MM.1S (cell line): ENCODE measurements around the gene PTGR3.
A peak's percentile ranks its signal among the peaks of the same experiment; 100 is the strongest.

Experiments
- DNase-seq: peaks from one replicate; pipeline ENCODE4 v3.0.0-alpha.2; 2015
- H2AFZ ChIP-seq: fragments of 300-600 bp; sonication (generic); 2 replicates; pipeline ENCODE4 v1.6.0; 2016; ENCODE audit warnings: antibody characterized with exemption, low read length
- H3F3A ChIP-seq: fragments of 300-600 bp; sonication (generic); 2 replicates; pipeline ENCODE4 v1.6.1; 2016; ENCODE audit warnings: mild to moderate bottlenecking, antibody characterized with exemption, low read length, moderate library complexity, mixed read lengths; ENCODE audit not compliant: insufficient read depth
- H3K27ac ChIP-seq: fragments of 300-600 bp; sonication (generic); 2 replicates; pipeline ENCODE4 v1.5.1; 2016; ENCODE audit warnings: mild to moderate bottlenecking, low read length
- H3K27me3 ChIP-seq: fragments of 300-600 bp; sonication (generic); replicated peaks from 2 replicates; pipeline ENCODE4 v1.6.0; 2016; ENCODE audit warnings: low read length; ENCODE audit not compliant: insufficient read depth
- H3K36me3 ChIP-seq: fragments of 300-600 bp; sonication (generic); replicated peaks from 2 replicates; pipeline ENCODE4 v1.6.1; 2016; ENCODE audit warnings: mild to moderate bottlenecking, low read length, mixed read lengths; ENCODE audit not compliant: insufficient read depth
- H3K4me1 ChIP-seq: fragments of 300-600 bp; sonication (generic); 2 replicates; pipeline ENCODE4 v1.6.1; 2016; ENCODE audit warnings: low read length, mixed read lengths
- H3K4me2 ChIP-seq: fragments of 300-600 bp; sonication (generic); 2 replicates; pipeline ENCODE4 v1.6.0; 2016; ENCODE audit warnings: low read depth, low read length
- H3K4me3 ChIP-seq: fragments of 300-600 bp; sonication (generic); 2 replicates; pipeline ENCODE4 v1.5.1; 2016; ENCODE audit warnings: low read length, mixed read lengths
- H3K79me2 ChIP-seq: fragments of 300-600 bp; sonication (generic); 2 replicates; pipeline ENCODE4 v1.6.1; 2016; ENCODE audit warnings: mixed run types, low read length, mixed read lengths
- H3K9ac ChIP-seq: fragments of 300-600 bp; sonication (generic); 2 replicates; pipeline ENCODE4 v1.6.1; 2016; ENCODE audit warnings: low read length, mixed read lengths
- H3K9me2 ChIP-seq: fragments of 300-600 bp; sonication (generic); replicated peaks from 2 replicates; pipeline ENCODE4 v1.6.1; 2016; ENCODE audit warnings: mild to moderate bottlenecking, low read length, mixed read lengths; ENCODE audit not compliant: insufficient read depth
- H3K9me3 ChIP-seq: fragments of 300-600 bp; sonication (generic); replicated peaks from 2 replicates; pipeline ENCODE4 v1.6.1; 2016; ENCODE audit warnings: mild to moderate bottlenecking, low read length, mixed read lengths; ENCODE audit not compliant: insufficient read depth
- H4K20me1 ChIP-seq: fragments of 300-600 bp; sonication (generic); 2 replicates; pipeline ENCODE4 v1.6.1; 2016; ENCODE audit warnings: mild to moderate bottlenecking, low read length, moderate library complexity, mixed read lengths; ENCODE audit not compliant: insufficient read depth
- CTCF ChIP-seq: fragments of 300-600 bp; sonication (generic); IDR thresholded peaks from 2 replicates; pipeline ENCODE4 v1.5.1; 2016; ENCODE audit warnings: antibody characterized with exemption, low read length, mixed read lengths
- EZH2 ChIP-seq: fragments of 300-600 bp; sonication (generic); optimal IDR thresholded peaks from 2 replicates; pipeline ENCODE3; 2017; ENCODE audit warnings: low read depth, mild to moderate bottlenecking, antibody characterized with exemption, low read length, mixed read lengths
- EZH2phosphoT487 ChIP-seq: fragments of 300-600 bp; sonication (generic); IDR thresholded peaks from 2 replicates; pipeline ENCODE4 v1.6.1; 2018; ENCODE audit warnings: antibody characterized with exemption, low read length

PTGR3 gene

GRCh38 chr18:75206452-75207309 lies 2.3 kb downstream of the PTGR3 start:
- Histone ChIP-seq H3K27ac (no peak overlapping the region), H3K36me3 (peaks cover 2% of the 10 kb centered on the region; the same call in 1 of the 2 replicates), H3K9ac (no peak overlapping the region)

GRCh38 chr18:75205514-75206132 lies 3.3 kb downstream of the PTGR3 start:
- H3K9me3 ChIP-seq = no peaks in the 10 kb centered on the region
- DNase-seq = no peak
- H3K9me2 ChIP-seq = no peaks in the 10 kb centered on the region
- H3K36me3 ChIP-seq = peaks cover 7% of the 10 kb centered on the region; the same call in 1 of the 2 replicates
- H3K27me3 ChIP-seq = no peaks in the 10 kb centered on the region
- H3F3A ChIP-seq = peaks cover 18% of the 10 kb centered on the region
- H3K4me1 ChIP-seq = peaks cover 8% of the 10 kb centered on the region
- TF ChIP-seq EZH2phosphoT487 (no peak), CTCF (no peak), EZH2 (no peak)
- no peak overlapping the region for H3K27ac ChIP-seq
- no peak overlapping the region for H3K9ac ChIP-seq
- no peaks in the 10 kb centered on the region for H4K20me1 ChIP-seq
- no peak overlapping the region for H2AFZ ChIP-seq
- H3K79me2 ChIP-seq = peaks cover 75% of the 10 kb centered on the region
- no peak overlapping the region for H3K4me2 ChIP-seq
- no peak overlapping the region for H3K4me3 ChIP-seq

More at GRCh38 chr18:75206452-75207309, 2.3 kb downstream of the PTGR3 start:
- peaks cover 18% of the 10 kb centered on the region for H3F3A ChIP-seq
- H2AFZ ChIP-seq = no peak overlapping the region
- TF ChIP-seq EZH2 (no peak), CTCF (no peak)
- H3K27me3 ChIP-seq = no peaks in the 10 kb centered on the region
- peak overlapping the region; percentile 97; the same call in 1 of the 2 replicates for H3K4me2 ChIP-seq
- no peaks in the 10 kb centered on the region for H3K9me3 ChIP-seq
- no peaks in the 10 kb centered on the region for H4K20me1 ChIP-seq
- H3K4me3 ChIP-seq = 0 out of 2 replicates have a peak overlapping the region, but pooled peaks have one; percentile 95
- H3K9me2 ChIP-seq = no peaks in the 10 kb centered on the region
- peaks cover 67% of the 10 kb centered on the region for H3K79me2 ChIP-seq
- no peak for DNase-seq
- peaks cover 8% of the 10 kb centered on the region for H3K4me1 ChIP-seq

- Histone ChIP-seq H3K36me3 (peaks cover 7% of the 10 kb centered on the region; the same call in 1 of the 2 replicates), H3K27me3 (no peaks in the 10 kb centered on the region), H3K4me1 (peaks cover 8% of the 10 kb centered on the region), H3F3A (peaks cover 13% of the 10 kb centered on the region), H3K27ac (no peak overlapping the region), H4K20me1 (no peaks in the 10 kb centered on the region), H3K9me2 (no peaks in the 10 kb centered on the region), H3K9ac (no peak overlapping the region), H3K4me2 (no peak overlapping the region), H3K9me3 (no peaks in the 10 kb centered on the region), H2AFZ (no peak overlapping the region), H3K79me2 (peaks cover 79% of the 10 kb centered on the region), H3K4me3 (no peak overlapping the region)
- TF ChIP-seq CTCF (no peak), EZH2 (no peak), EZH2phosphoT487 (no peak)
- no peak for DNase-seq
Observed at GRCh38 chr18:75204732-75205513, 4.0 kb downstream of the PTGR3 start.
